HG03565 (cell line): ENCODE results near the gene NCKAP5.
A peak's percentile ranks its signal among the peaks of the same experiment; 100 is the strongest.

Source experiments
- ATAC-seq: cut with Tn5 transposase; IDR thresholded peaks from one replicate; pipeline ENCODE4 v1.9.1; 2021; ENCODE audit warnings: mild to moderate bottlenecking, moderate library complexity; ENCODE audit not compliant: unreplicated experiment

Gene NCKAP5

GRCh38 chr2:132977812-132978529, 590.3 kb downstream of the NCKAP5 start:
- ATAC-seq: no peak

DNA sequence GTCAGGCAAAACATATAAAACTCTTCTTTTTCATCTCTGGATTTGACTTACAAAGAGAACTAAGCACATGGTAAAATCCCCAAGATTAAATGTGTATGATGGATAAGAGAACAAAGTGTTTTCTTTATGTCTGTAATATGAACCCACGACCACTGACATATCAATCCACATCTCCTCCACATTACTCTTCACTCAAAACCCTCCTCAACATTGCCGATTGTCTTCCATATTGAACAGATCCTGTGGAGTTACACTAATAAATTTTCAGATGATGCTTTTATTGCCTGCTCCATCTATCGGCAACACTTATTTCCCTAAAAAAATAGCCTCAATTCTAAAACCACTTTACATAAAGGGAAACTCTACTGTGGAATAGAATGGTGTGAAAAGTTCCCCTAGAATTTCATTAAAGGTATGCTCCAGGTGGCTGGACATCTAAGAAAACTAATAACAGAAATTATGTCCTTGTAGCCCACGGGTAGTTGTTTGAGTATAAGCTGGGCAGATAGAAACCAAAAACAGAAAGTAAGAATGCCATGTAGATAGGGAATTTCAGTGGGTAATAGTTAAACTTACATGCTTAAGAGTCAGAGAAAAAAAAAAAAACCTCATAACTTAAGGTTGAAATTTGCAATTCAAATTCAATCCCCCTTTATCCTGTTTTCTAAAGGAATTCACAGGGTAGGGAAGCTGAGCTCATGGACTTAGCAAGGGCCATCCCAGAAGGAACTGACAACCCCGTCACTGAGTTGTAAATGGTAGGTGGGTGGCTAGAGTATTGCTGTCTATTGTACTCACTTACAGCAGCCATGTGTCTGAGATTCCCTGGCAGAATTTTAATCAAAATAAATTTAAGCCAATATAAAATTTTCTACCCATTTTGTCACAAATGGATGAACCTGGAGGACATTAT, 592.8 kb downstream of the NCKAP5 start:
- ATAC-seq: no peak

DNA sequence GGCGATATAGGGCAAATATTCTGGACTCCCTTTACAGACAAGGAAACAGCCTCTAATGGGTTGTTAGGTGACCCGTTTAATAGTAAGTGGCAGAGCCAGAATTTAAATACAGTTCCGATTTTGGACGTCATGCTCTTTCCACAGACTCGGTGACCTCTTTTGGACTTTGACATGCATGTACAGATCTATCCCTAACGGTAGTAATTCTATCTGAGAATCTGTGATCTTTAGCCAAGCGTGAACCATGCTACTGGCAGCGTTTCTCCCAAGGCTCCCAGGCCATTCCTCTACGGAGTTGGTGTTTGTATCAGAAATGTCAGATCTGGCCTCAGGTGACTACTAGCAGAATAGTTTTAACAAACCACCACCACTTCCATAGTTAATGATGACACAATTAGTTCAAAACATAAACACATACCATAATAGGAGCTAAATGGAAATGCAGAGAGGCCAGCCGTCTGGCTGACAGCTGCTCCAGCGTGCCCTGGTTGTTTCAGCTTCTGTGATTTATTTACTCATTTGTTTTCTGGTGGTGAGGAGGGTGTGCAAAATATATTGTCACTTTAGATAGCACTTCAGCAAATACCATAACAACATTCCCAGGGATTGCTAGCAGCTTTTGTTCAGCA, 593.7 kb downstream of the NCKAP5 start:
- no peak for ATAC-seq

- ATAC-seq: no peak
Observed at GRCh38 chr2:132971310-132972061, 596.8 kb downstream of the NCKAP5 start.

DNA sequence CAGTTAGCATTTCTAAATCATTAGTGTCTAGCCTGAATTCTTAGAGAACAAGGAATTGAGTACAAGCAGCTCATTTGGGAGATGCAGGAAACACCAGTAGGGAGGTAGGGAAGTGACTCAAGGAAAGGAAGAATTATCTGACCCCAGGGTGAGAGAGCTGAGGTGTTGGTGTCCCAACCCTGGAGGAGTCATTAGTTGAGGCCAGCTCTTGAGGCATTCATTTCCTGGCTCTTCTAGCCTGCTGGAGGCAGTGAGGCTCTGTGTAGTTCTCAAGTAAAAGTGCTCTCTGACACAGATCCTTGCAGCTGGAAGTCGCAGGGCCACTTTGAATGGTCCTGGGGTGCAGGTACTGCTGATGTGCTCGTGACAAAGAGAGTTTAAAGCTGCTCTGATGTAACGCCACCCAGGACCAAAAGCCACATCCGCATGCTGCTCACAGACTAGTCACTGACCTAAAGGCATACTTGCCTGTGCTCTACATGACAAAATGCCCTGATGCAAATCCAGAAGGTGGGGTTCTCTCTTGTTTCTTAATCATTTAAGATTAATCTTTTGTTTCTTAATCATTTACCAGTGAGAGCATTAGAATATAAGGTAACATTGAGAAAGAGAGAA, 598.8 kb downstream of the NCKAP5 start:
- ATAC-seq: no peak

GRCh38 chr2:132965460-132965859, 602.8 kb downstream of the NCKAP5 start:
- no peak for ATAC-seq

- no peak for ATAC-seq
Observed at GRCh38 chr2:132963161-132963560, 605.1 kb downstream of the NCKAP5 start.

- no peak for ATAC-seq
Observed at GRCh38 chr2:132958887-132959286, 609.4 kb downstream of the NCKAP5 start.

DNA sequence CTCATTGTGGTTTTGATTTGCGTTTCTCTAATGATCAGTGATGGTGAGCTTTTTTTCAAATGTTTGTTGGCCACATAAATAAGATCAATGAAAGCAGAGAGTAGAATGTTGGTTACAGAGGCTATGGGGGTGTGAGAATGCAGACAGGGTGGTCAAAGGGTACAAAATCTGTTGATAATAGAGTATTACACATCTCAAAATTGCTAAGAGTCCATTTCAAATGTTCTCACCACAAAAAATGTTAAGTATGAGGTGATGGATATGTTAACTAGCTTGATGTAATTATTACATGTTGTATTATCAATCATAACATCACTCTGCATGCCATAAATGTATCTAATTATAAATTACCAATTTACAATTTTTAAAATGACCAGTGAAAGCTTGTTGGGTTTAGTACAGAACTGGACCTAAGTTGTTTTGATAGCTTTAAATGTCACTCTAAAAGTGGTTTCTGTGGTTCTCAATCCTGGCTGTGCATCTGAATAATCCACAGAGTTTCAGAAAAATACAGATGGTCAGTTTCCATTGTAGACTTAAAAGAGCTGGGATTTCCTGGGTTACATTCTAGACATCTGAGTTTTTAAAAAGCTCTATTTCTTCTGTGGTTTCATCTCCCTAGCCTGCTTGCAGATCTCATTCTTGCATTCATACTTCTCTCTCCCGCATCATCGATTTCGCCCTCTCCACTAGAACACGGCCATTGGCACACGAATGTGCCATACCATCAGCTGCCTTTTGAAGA, 612.2 kb downstream of the NCKAP5 start:
- ATAC-seq: no peak

- peak; percentile 85 for ATAC-seq
Observed at GRCh38 chr2:132953771-132954170, 614.5 kb downstream of the NCKAP5 start.

DNA sequence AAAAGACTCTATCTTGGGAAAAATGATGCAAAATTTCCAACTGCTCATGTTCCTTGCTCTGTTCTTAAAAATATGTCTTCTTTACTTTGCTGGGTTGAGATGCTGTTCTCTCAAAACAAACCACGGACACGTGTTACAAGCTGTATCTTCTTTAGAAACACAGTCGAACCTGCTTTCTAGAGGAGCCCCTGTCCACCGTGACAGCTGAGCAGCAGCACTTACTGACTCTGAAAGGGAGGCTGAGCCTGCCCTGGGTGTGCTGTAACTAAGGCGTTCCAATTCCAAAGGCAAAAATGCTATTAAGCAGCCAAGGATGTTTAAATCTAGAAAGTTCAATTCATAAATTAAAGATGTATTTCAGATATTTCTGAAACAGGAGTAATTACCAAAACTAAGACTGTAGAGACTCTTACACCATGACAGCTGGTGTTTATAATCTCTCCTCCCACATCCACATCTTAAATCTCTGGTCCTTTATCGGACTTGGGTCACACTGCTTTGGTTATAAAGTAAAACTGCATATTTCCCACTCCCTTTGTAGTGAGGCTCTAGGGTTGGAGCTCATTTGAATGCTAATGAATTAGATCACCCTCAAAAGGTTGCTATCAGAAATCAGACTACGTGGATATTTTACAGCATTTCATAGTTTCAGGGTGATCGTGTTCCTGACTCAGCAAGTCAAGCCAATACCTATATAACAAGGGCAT, 617.1 kb downstream of the NCKAP5 start:
- ATAC-seq: no peak

DNA sequence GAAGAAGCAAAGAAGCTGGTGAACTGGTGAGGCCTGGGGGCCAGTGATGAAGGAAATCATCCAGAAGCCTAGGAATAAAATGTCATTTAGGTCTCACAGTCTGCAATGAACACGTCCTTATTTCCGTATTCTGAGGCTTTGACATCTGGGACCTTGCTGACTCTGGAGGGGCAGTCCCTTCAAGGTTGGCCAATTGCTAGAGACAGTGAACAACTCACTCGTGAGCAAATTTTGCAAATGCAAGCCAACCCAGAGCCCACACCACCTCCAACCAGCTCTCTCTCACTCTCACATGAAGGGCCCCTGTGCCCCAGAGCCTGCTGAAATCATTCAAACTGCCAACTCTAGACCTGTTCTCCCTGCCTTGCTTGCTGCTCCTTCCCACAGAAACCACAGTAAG, 619.2 kb downstream of the NCKAP5 start:
- ATAC-seq: no peak

DNA sequence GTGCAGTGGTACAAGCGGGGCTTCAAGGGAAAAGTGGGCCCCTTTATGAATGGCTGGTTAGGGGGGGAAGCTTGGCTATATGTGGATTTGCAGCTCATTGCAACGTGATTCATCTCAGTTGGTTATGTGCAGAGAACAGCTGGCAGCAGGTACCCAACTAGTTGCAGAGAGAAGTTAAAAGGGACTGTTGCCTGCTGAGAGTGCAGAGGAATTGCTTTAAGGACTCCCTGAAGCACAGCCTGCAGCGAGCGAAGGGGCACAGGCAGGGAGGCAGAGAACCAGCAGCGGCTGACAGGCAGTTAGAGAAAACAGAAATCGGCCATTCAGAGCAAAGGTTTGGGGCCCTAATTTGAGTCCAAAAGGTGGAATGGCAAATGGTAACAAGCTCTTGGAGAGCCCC, 620.1 kb downstream of the NCKAP5 start:
- no peak for ATAC-seq

GRCh38 chr2:132943829-132944228, 624.4 kb downstream of the NCKAP5 start:
- ATAC-seq: no peak

GRCh38 chr2:132941296-132942020, 626.8 kb downstream of the NCKAP5 start:
- ATAC-seq: no peak

DNA sequence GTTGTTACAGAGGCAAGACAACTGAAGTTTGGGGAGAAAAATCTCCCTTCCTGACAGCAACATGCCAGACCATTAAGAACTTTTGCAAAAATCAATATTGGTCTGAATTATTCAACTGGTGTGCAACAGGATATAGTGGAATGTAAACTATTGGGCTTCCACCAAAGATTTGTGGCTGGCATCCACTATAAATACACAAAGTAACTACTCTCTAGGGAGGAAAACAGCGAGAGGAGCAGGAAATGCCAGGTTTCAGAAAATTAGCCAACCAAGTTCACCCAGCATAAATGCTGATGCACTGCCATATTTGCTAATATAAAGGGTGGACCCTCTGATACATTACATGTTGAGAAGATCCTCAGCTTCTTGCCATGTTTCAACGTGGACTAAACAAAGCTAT, 630.6 kb downstream of the NCKAP5 start:
- ATAC-seq: no peak

DNA sequence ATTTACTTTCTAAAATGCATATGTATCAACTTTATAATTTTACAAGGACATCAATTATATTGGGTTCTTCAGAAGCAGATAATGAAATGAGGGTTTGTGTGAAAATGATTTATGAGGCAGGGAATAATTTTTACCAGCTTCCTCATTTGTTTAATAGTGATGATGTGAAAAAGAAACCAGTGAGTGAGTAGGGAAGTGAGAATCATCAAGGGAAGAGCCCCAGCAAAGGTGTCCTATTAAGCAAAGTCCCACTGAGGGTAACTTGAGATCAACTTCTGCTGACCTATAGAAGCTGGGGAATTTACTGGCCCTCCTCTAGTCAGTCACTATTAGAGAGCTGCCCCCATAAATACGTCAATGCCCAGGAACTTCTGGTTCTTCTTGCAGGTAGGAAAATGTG, 631.5 kb downstream of the NCKAP5 start:
- ATAC-seq: peak; percentile 91

- no peak for ATAC-seq
Observed at GRCh38 chr2:132936261-132936660, 632.0 kb downstream of the NCKAP5 start.

DNA sequence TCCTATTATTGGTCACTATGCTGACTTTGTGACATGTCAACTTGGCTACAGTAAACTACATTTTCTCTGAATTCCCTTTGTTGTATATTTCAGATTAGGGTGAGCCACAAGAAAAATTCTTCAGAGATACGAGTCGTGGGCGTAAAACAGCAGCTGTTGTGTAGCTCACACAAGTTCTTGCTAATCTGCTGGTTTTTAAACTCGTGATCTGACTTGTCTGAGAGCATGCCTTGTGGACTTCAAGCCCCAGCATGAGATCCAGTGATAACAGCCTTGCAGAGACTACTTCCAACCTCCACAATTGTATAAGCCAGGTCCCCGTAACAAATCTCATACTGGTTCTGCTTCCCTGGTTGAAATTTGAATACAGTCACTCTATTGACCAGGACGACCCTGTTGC, 638.5 kb downstream of the NCKAP5 start:
- ATAC-seq: no peak
